AG04450 (cell line): ENCODE data around the gene SP110. TPM values are rescaled to one million over a fixed set of nuclear protein-coding genes. Genes with fewer than 3 reads are reported as not detected.

ENCODE experiments used
- CTCF ChIA-PET: fragments of 300-600, 350-600 bp; formaldehyde crosslinking; extraction: SDS; loops from one replicate; lab custom pipeline; 2022; ENCODE audit warnings: antibody characterized with exemption, inconsistent platforms; lab: Charles Lee
- POLR2A ChIA-PET: fragments of 350-600 bp; formaldehyde crosslinking; extraction: SDS; loops from one replicate; lab custom pipeline; 2021; ENCODE audit warnings: antibody characterized with exemption, inconsistent platforms; lab: Yijun Ruan, JAX
- DNase-seq: peaks from one replicate; pipeline ENCODE4 v3.0.0-alpha.2; 2011; ENCODE audit warnings: low read depth, low spot score
- H3K27ac ChIP-seq: one replicate; pipeline ENCODE4 v1.5.1; 2012; ENCODE audit warnings: low read depth, low read length, control low read depth
- H3K27me3 ChIP-seq: one replicate; pipeline ENCODE4 v1.6.0; 2012; ENCODE audit warnings: low read length; ENCODE audit not compliant: control insufficient read depth, insufficient read depth
- H3K4me3 ChIP-seq: 2 replicates; pipeline ENCODE4 v1.5.1; 2011; ENCODE audit warnings: mild to moderate bottlenecking, low read depth, low read length, control low read depth
- H3K9me3 ChIP-seq: 2 replicates; pipeline ENCODE4 v1.5.1; 2012; ENCODE audit warnings: low read length; ENCODE audit not compliant: control insufficient read depth, insufficient read depth
- CTCF ChIP-seq: IDR thresholded peaks from 2 replicates; pipeline ENCODE4 v1.5.1; 2011; ENCODE audit warnings: low read depth, low read length, control low read depth, inconsistent platforms
- polyA plus RNA-seq: library from polyadenylated mRNA; depleted of rRNA; stranded (reverse); fragments of >200 nt; gene quantifications from 2 replicates; pipeline ENCODE4 v1.2.3, GENCODE V29; 2011

Gene SP110
- polyA plus RNA-seq, 1 experiment = 7.8 TPM

- TF ChIP-seq CTCF = no peak
- ChIA-PET CTCF (interaction anchor here (2.8 kb wide), 1 partner anchor 17 kb away, joined by 21 read pairs; no protein-coding TSS in a partner anchor), POLR2A (no interaction called here)
- DNase-seq = no peak
- no peaks in the 10 kb centered on the region for H3K9me3 ChIP-seq
- H3K4me3 ChIP-seq = no peak overlapping the region
- no peaks in the 10 kb centered on the region for H3K27me3 ChIP-seq
- H3K27ac ChIP-seq = no peak overlapping the region
Observed at GRCh38 chr2:230176996-230177395, 42.8 kb downstream of the SP110 start.

- ChIA-PET POLR2A (no interaction called here), CTCF (no interaction called here)
- Histone ChIP-seq H3K9me3 (no peaks in the 10 kb centered on the region), H3K27me3 (no peaks in the 10 kb centered on the region), H3K4me3 (no peak overlapping the region), H3K27ac (no peak overlapping the region)
- no peak for TF ChIP-seq CTCF
- DNase-seq = no peak
Observed at GRCh38 chr2:230174466-230174865, 45.3 kb downstream of the SP110 start.

- POLR2A ChIA-PET = no interaction called here
- Histone ChIP-seq H3K27ac (no peak overlapping the region), H3K27me3 (no peaks in the 10 kb centered on the region), H3K4me3 (no peak overlapping the region), H3K9me3 (no peaks in the 10 kb centered on the region)
- CTCF ChIA-PET = no interaction called here
- DNase-seq = no peak
- TF ChIP-seq CTCF = no peak
Observed at GRCh38 chr2:230172852-230173251, 46.9 kb downstream of the SP110 start.

GRCh38 chr2:230172156-230172555, 47.6 kb downstream of the SP110 start:
- ChIA-PET POLR2A (no interaction called here), CTCF (interaction anchor here (0.7 to 4.8 kb wide), 3 partner anchors 12 to 105 kb away, joined by 3 to 38 read pairs (median 6); no protein-coding TSS in a partner anchor)
- no peaks in the 10 kb centered on the region for H3K27me3 ChIP-seq
- no peak for TF ChIP-seq CTCF
- H3K4me3 ChIP-seq = no peak overlapping the region
- H3K9me3 ChIP-seq = no peaks in the 10 kb centered on the region
- H3K27ac ChIP-seq = no peak overlapping the region
- no peak for DNase-seq

- Histone ChIP-seq H3K9me3 (no peaks in the 10 kb centered on the region), H3K27me3 (no peaks in the 10 kb centered on the region), H3K4me3 (no peak overlapping the region), H3K27ac (no peak overlapping the region)
- ChIA-PET CTCF (interaction anchor here (0.7 to 4.8 kb wide), 3 partner anchors 9 to 15 kb away, joined by 3 to 38 read pairs (median 3); no protein-coding TSS in a partner anchor), POLR2A (no interaction called here)
- TF ChIP-seq CTCF = no peak
- no peak for DNase-seq
Observed at GRCh38 chr2:230170532-230170931, 49.3 kb downstream of the SP110 start.
